ENCODE measurements around the gene TCEA3.
A peak's percentile ranks its signal among the peaks of the same experiment; 100 is the strongest.

The TCEA3 gene

DNA sequence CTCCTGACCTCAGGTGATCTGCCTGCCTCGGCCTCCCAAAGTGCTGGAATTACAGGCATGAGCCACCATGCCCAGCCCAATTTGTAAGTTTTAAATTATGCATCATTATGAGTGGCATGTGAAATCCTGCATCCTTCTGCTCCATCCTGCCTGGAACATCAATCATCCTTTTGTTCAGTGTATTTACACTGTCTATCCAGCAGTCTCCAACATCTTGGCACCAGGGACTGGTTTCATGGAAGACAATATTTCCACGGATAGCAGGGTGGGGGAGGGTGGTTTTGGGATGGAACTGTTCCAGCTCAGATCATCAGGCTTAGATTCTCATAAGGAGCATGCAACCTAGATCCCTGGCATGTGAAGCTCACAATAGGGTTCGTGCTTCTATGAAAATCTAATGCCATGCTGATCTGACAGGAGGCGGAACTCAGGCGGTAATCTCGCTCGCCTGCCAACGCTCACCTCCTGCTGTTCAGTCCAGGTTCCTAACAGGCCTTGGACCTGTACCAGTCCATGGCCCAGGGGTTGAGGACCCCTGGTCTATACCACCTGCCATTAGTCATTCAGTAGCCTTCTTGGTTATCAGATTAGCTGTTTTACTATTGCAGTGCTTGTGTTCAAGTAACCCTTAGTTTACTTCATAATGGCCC lies 22.2 kb upstream of the TCEA3 start:
- ATAC-seq: no peak
- DNase-seq: no peak

DNA sequence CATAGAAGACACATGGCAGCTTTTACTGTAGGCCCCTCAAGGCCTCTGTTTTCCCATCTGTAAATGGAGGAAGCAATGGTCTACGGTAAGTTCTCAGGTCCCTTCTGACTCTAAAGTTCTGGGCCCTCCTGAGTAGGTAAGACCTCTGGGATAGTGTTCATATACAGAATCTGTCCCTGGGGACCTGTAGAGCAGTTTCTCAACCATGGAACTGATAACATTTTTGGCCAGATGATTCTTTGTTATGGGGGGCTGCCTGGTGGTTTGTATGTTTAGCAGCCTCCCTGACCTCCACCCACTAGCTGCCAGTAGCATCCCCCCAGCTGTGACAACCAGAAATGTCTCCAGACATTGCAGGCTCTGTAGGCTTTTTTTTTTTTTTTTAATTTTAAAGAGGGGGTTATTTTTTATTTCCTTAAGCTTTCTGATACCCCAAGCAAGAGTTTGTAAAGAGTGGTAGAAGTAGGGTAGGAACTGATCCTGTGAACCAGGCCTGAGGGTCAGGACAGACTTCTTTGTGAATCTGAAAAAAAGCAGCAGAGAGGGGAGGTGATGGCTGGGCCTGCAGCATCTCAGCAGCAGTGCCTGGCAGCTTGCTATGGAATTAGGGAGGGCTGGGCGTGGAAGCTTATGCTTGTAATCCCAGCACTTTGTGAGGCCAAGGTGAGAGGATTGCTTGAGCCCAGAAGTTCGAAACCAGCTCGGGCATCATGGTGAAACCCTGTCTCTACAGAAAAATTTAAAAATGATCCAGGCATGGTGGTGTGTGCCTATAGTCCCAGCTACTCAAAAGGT lies 20.2 kb upstream of the TCEA3 start:
- no peak for ATAC-seq
- no peak for DNase-seq

GRCh38 chr1:23444104-23444533 lies 19.6 kb upstream of the TCEA3 start:
- DNase-seq (no peak), ATAC-seq (no peak)

GRCh38 chr1:23442751-23443150 lies 18.2 kb upstream of the TCEA3 start:
- no peak for ATAC-seq
- no peak for DNase-seq

DNA sequence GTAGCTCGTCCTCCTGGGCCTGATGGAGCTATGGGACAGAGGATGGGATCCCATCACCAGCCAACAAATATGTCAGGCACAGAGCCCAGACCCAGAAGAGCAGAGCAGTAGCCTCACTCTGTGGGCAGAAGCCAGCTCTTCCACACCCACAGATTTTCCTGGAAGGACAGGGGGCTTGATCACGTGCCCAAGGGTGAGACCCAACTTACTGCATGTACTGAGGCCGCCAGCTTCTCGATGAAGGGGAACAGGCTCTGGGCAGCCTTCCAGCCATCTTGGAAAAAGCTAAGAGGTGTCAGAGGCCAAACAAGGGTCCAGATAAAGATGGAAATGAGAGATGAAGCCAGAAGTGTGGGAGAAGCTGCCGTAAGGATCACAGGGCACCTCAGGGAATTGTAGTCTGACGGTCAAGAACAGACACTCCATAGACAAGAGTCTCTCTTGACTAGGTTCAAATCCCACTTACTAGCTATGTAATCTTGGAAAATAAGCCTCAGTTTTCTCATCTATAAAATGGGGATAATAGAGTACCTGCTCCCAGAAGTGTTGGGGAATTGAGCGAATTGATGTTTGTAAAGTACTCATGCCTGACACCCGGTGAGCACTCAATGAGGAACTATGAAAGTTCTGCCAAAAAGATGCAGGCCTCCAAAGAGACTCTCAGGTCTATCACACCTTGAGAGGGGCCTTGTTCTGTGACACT lies 17.0 kb upstream of the TCEA3 start:
- ATAC-seq (no peak), DNase-seq (no peak)

DNA sequence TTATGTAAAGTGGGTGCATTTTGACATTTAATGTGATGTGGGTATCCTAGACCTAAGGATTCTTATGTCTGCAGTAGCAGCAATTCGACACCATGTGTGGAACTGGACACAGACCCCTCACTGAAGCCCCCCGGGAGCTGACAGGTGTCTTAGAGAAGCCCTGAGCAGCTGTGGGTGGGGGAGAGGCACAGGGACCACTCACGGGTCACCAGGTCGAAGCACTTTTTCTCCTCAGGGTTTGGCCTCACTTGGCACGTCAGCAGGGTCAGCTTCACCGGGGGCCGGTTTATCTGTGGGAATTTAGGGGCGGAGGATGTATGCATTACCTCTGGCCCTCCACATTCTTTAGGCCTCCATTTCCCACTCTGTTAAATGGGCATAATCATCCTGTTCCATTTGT lies 14.0 kb upstream of the TCEA3 start:
- DNase-seq (no peak), ATAC-seq (no peak)

DNA sequence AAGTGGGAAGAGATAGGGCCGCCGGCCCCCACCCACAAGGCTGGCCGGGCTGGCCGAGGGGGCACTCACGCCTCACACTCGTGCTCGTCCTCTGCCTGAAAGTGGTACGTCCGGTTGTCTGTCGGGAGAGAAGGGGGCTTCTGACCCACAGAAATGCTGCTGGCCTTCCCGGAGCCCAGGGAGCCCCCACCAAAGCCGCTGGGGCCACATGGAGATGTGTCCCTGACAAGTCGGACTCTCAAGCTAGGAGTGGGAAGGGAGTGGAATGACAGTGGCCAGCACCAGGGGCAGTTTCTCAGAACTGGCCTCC lies 12.8 kb upstream of the TCEA3 start:
- DNase-seq: no peak
- no peak for ATAC-seq

DNA sequence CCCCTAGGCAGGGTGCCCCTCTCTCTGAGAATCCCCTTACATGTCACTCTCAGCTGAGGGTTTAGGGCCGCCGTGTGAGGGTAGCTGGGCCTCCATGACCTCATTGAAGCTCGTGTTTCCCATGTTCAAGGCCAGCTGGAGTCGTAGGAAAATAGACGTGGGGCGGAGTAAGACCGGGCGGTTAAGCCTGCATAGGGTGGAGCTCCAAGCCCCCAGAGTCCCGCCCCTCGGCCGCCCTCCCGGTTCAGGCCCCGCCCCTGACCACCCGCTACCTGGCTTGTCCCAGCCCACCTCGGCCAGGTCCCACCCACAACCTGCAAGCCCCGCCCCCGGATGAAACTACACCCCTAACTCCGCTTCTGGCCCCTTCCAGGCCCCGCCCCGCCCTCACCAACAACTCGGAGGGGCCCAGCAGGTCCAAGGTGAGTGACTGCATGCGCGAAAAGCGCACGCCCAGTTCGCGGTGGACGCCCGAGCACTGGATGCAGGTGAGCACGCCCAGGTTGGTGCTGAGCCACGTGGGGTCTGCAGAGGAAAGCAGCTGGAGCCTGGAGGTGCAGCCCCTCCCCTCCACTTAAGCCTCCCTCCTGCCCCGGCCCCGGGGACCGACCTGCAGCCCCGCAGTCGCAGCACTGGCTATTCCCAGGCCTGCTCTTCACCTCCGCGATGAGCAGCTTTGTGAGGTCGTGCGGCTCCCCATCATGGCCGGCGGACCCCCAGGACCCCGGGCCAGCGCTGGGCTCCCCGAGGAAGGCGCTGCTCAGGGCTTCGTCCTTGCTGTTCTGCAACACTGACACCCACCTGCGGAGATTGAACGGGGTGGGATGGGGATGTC lies 12.2 kb upstream of the TCEA3 start:
- DNase-seq: peak; percentile 39
- ATAC-seq: no peak

- DNase-seq: no peak
- ATAC-seq: no peak
Measured at GRCh38 chr1:23434260-23434775, 9.8 kb upstream of the TCEA3 start.

DNA sequence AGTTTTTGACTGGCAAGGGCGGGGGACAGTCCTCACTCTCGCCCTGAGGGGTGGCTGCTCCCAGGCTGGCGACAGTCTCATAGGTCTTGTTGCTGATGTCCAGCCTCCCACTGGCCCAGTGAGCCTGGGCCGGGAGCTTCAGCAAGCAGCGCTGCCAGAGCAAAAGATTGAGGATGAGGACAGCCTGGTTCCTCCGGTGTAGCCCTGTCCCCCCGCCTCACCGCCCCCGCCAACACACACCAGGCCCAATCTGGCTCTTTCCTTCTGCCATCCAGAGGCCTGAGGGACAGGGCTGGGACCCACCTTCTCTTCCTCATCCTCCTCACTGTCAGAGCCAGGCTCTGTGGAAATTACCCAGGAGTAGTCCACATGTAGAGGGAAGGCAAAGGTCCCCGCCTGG lies 8.6 kb upstream of the TCEA3 start:
- ATAC-seq: no peak
- DNase-seq: no peak

GRCh38 chr1:23431431-23431830 lies 6.9 kb upstream of the TCEA3 start:
- no peak for DNase-seq
- ATAC-seq: no peak

- ATAC-seq: no peak
- no peak for DNase-seq
Measured at GRCh38 chr1:23430803-23431202, 6.3 kb upstream of the TCEA3 start.

- DNase-seq: no peak
- ATAC-seq: no peak
Measured at GRCh38 chr1:23428136-23428905, 3.8 kb upstream of the TCEA3 start.

DNA sequence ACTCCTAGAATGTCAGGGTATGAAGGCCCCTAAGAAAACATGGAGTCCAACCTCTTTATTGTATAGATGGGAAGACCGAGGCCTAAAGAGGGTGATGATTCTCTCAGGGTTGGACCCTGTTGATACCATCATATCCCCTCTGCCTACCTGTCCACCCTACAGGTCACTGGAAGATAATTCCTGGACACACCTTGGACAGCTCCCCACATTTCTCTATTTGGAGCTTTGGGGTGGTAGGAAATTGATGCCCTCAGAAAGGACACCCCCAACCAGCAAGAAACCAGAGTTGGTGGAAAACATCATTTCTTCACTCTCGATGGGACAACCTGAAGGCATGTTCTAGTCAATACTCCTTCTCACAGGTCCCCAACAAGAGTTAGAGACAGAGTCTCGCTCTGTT lies 3.0 kb upstream of the TCEA3 start:
- no peak for ATAC-seq
- DNase-seq: no peak

DNA sequence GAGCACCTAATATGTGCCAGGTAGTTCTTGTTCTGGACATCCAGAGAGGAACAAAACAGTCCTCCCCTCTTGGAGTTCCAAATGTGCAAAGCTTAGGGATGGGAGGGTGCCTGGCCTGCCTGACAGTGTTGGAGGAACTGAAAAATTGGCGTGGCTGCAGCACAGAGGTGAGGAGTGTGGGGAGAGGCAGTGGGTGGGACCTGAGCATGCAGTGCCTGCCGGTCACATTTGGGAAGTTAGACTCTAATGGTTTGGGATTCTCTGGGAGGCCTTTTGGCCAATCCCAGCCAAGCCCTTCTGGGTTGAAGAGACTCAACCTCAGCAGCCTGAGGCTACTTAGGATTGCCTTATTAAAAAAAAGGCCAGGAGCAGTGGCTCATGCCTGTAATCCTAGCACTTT lies 2.3 kb upstream of the TCEA3 start:
- ATAC-seq: no peak
- DNase-seq: no peak

DNA sequence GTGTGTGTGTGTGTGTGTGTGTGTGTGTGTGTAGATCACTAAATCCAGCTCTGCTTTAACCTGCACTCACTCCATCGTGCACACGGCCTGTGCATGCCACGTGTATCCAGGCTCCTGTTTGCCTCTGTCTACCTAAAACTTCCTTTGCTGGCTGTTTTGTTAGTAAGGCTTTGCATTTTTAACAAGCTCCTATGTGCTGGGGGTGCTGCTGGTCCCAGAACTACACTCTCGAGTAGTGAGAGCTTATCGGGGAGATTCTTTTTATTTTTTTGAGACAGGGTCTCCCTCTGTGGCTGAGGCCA lies 596 bp upstream of the TCEA3 start:
- DNase-seq: no peak
- ATAC-seq: no peak

- ATAC-seq (no peak), DNase-seq (peak; percentile 6)
Measured at GRCh38 chr1:23423415-23424292, 894 bp downstream of the TCEA3 start.

DNA sequence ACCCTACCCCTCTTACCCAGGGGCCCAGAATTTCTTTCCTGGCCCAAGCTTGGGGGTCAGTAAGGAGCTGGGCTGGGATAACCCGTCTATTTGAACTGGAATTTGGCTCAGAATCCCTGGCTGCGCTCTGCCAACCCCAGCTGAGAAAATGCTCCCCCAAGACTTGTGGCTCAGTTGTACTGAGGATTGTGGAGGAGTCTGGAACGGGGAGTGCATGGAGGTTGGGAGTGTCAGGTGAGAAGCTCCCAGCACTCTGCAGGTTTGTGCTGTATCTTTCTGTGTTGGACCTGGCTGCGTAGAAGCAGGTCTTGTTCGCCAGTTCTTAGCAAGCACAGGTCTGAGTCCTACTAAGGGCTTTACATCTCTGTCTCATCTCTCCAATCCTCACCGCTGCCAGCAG lies 1.6 kb downstream of the TCEA3 start:
- DNase-seq: peak; percentile 4
- no peak for ATAC-seq

GRCh38 chr1:23422241-23422877 lies 2.2 kb downstream of the TCEA3 start:
- ATAC-seq (peak; percentile 55), DNase-seq (peak; percentile 42)

GRCh38 chr1:23421753-23422240 lies 2.8 kb downstream of the TCEA3 start:
- ATAC-seq (no peak), DNase-seq (no peak)

All from stimulated activated naive CD8-positive, alpha-beta T cell treated with anti-CD3 and anti-CD28 coated beads, Interleukin-15, Interleukin-2, amounts not matched to agents 100 U/mL and 50 U/mL, for 24 hours (primary cell).